ENCODE data around the gene RASSF4. TPM values are rescaled to one million over a fixed set of nuclear protein-coding genes. Genes with fewer than 3 reads are reported as not detected.

The RASSF4 gene
- total and polyA plus RNA-seq, 3 experiments from 2014 or later: 0.85 to 2.8 (median 2.8) TPM

DNA sequence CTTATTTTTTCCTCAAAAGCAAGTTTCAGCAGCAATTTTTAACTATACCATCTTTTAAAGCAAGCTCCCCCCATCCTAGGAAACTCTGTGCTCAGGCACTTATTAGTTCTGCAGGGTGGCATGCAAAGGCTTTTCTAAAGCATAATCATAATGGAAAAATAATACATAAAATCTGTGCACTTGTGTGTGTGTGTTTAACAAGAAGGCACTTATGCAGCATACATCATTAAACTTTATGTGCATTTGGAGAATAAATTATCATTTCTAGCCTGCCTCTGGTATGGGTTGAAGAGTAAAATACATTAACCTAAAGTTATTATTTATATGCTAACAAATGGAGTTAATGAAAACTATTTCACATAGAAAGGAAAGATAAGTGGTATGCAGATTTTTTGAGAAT, 5.6 kb upstream of the RASSF4 start:
- CTCF ChIA-PET: interaction anchor here (1.1 to 3.0 kb wide), 2 partner anchors 11 to 21 kb away, joined by 4 to 10 read pairs; no protein-coding TSS in a partner anchor
- H3K27ac ChIP-seq (ENCODE audit: low read depth, low read length): no peak overlapping the region
- no peaks in the 10 kb centered on the region for H3K27me3 Mint-ChIP-seq
- H3K4me3 ChIP-seq (ENCODE audit: low read length): no peak overlapping the region
- H3K27ac Mint-ChIP-seq: peak overlapping the region in 2 of 8 donors; percentile 32 to 47
- DNase-seq: no peak
- peaks cover 25 to 37% (median 31%) of the 10 kb centered on the region in 3 donors for H3K4me1 Mint-ChIP-seq
- no peaks in the 10 kb centered on the region for H3K9me3 ChIP-seq (ENCODE audit: low read length)
- no peaks in the 10 kb centered on the region for H3K36me3 ChIP-seq (ENCODE audit: insufficient read depth, low read length)
- H3K4me1 ChIP-seq (ENCODE audit: insufficient read depth, low read length): peaks cover 12% of the 10 kb centered on the region
- H3K4me3 Mint-ChIP-seq: no peak overlapping the region
- peaks cover 0 to 23% (median 16%) of the 10 kb centered on the region in 3 donors for H3K36me3 Mint-ChIP-seq
- no peaks in the 10 kb centered on the region for H3K27me3 ChIP-seq (ENCODE audit: insufficient read depth, low read length, poor library complexity, severe bottlenecking)
- H3K9me3 Mint-ChIP-seq: no peaks in the 10 kb centered on the region
- POLR2A ChIA-PET: no interaction called here

GRCh38 chr10:44954962-44955361, 4.6 kb upstream of the RASSF4 start:
- ChIA-PET CTCF (no interaction called here), POLR2A (no interaction called here)
- Mint-ChIP-seq H3K4me1 (peaks cover 26 to 39% (median 35%) of the 10 kb centered on the region in 3 donors), H3K36me3 (peaks cover 0 to 25% (median 16%) of the 10 kb centered on the region in 3 donors), H3K27me3 (no peaks in the 10 kb centered on the region), H3K27ac (peak overlapping the region in 5 of 8 donors; percentile 15 to 64 (median 55)), H3K9me3 (no peaks in the 10 kb centered on the region), H3K4me3 (peak overlapping the region in 1 of 7 donors; percentile 52)
- Histone ChIP-seq H3K27me3 (ENCODE audit: insufficient read depth, low read length, poor library complexity, severe bottlenecking) (no peaks in the 10 kb centered on the region), H3K4me1 (ENCODE audit: insufficient read depth, low read length) (peaks cover 15% of the 10 kb centered on the region), H3K4me3 (ENCODE audit: low read length) (no peak overlapping the region), H3K36me3 (ENCODE audit: insufficient read depth, low read length) (no peaks in the 10 kb centered on the region), H3K9me3 (ENCODE audit: low read length) (no peaks in the 10 kb centered on the region), H3K27ac (ENCODE audit: low read depth, low read length) (no peak overlapping the region)
- DNase-seq: no peak

GRCh38 chr10:44955413-44956070, 4.1 kb upstream of the RASSF4 start:
- Mint-ChIP-seq H3K4me1 (peaks cover 30 to 45% (median 41%) of the 10 kb centered on the region in 3 donors), H3K36me3 (peaks cover 0 to 25% (median 16%) of the 10 kb centered on the region in 3 donors), H3K27ac (peak overlapping the region in 1 of 8 donors; percentile 61), H3K4me3 (peak overlapping the region in 1 of 7 donors; percentile 19), H3K9me3 (no peaks in the 10 kb centered on the region), H3K27me3 (no peaks in the 10 kb centered on the region)
- Histone ChIP-seq H3K27me3 (ENCODE audit: insufficient read depth, low read length, poor library complexity, severe bottlenecking) (no peaks in the 10 kb centered on the region), H3K4me1 (ENCODE audit: insufficient read depth, low read length) (peaks cover 20% of the 10 kb centered on the region), H3K27ac (ENCODE audit: low read depth, low read length) (no peak overlapping the region), H3K9me3 (ENCODE audit: low read length) (no peaks in the 10 kb centered on the region), H3K36me3 (ENCODE audit: insufficient read depth, low read length) (no peaks in the 10 kb centered on the region), H3K4me3 (ENCODE audit: low read length) (no peak overlapping the region)
- ChIA-PET CTCF (no interaction called here), POLR2A (no interaction called here)
- DNase-seq: no peak

- Histone ChIP-seq H3K4me3 (ENCODE audit: low read length) (no peak overlapping the region), H3K27me3 (ENCODE audit: insufficient read depth, low read length, poor library complexity, severe bottlenecking) (no peaks in the 10 kb centered on the region), H3K4me1 (ENCODE audit: insufficient read depth, low read length) (peaks cover 23% of the 10 kb centered on the region), H3K36me3 (ENCODE audit: insufficient read depth, low read length) (no peaks in the 10 kb centered on the region), H3K9me3 (ENCODE audit: low read length) (no peaks in the 10 kb centered on the region), H3K27ac (ENCODE audit: low read depth, low read length) (no peak overlapping the region)
- H3K9me3 Mint-ChIP-seq: no peaks in the 10 kb centered on the region
- H3K27ac Mint-ChIP-seq: no peak overlapping the region
- CTCF ChIA-PET: no interaction called here
- H3K36me3 Mint-ChIP-seq: peaks cover 0 to 24% (median 12%) of the 10 kb centered on the region in 3 donors
- DNase-seq: no peak
- peaks cover 34 to 48% (median 48%) of the 10 kb centered on the region in 3 donors for H3K4me1 Mint-ChIP-seq
- H3K27me3 Mint-ChIP-seq: no peaks in the 10 kb centered on the region
- POLR2A ChIA-PET: no interaction called here
- peak overlapping the region in 1 of 7 donors; percentile 19 for H3K4me3 Mint-ChIP-seq
Measured at GRCh38 chr10:44956226-44956625, 3.4 kb upstream of the RASSF4 start.

- H3K27ac ChIP-seq (ENCODE audit: low read depth, low read length): no peak overlapping the region
- Mint-ChIP-seq H3K4me3 (peak overlapping the region in 2 of 7 donors; percentile 19 to 95), H3K27ac (peak overlapping the region in 2 of 8 donors; percentile 24 to 41), H3K4me1 (peaks cover 34 to 48% (median 48%) of the 10 kb centered on the region in 3 donors), H3K36me3 (peaks cover 0 to 24% (median 11%) of the 10 kb centered on the region in 3 donors), H3K9me3 (no peaks in the 10 kb centered on the region), H3K27me3 (no peaks in the 10 kb centered on the region)
- CTCF ChIA-PET: interaction anchor here (1.0 kb wide), 1 partner anchor 24 kb away, joined by 3 read pairs; no protein-coding TSS in a partner anchor
- POLR2A ChIA-PET: no interaction called here
- no peaks in the 10 kb centered on the region for H3K27me3 ChIP-seq (ENCODE audit: insufficient read depth, low read length, poor library complexity, severe bottlenecking)
- H3K4me3 ChIP-seq (ENCODE audit: low read length): no peak overlapping the region
- no peaks in the 10 kb centered on the region for H3K36me3 ChIP-seq (ENCODE audit: insufficient read depth, low read length)
- H3K4me1 ChIP-seq (ENCODE audit: insufficient read depth, low read length): peaks cover 23% of the 10 kb centered on the region
- no peaks in the 10 kb centered on the region for H3K9me3 ChIP-seq (ENCODE audit: low read length)
- no peak for DNase-seq
Measured at GRCh38 chr10:44956717-44957706, 2.6 kb upstream of the RASSF4 start.

- no peak for DNase-seq
Measured at GRCh38 chr10:44958196-44958897, 1.3 kb upstream of the RASSF4 start.

GRCh38 chr10:44958898-44959246, 730 bp upstream of the RASSF4 start:
- no peaks in the 10 kb centered on the region for H3K27me3 ChIP-seq (ENCODE audit: insufficient read depth, low read length, poor library complexity, severe bottlenecking)
- CTCF ChIA-PET: interaction anchor here (1.2 to 6.8 kb wide), 2 partner anchors 11 to 26 kb away, joined by 3 to 30 read pairs; no protein-coding TSS in a partner anchor
- DNase-seq: no peak
- H3K4me3 Mint-ChIP-seq: peak overlapping the region; percentile 82 to 95 (median 89)
- no peaks in the 10 kb centered on the region for H3K9me3 Mint-ChIP-seq
- peak overlapping the region; percentile 48 for H3K27ac ChIP-seq (ENCODE audit: low read depth, low read length)
- H3K4me1 Mint-ChIP-seq: peaks cover 34 to 48% (median 47%) of the 10 kb centered on the region in 3 donors
- H3K36me3 Mint-ChIP-seq: peaks cover 0 to 20% (median 6%) of the 10 kb centered on the region in 3 donors
- no peaks in the 10 kb centered on the region for H3K36me3 ChIP-seq (ENCODE audit: insufficient read depth, low read length)
- H3K9me3 ChIP-seq (ENCODE audit: low read length): no peaks in the 10 kb centered on the region
- POLR2A ChIA-PET: no interaction called here
- H3K4me3 ChIP-seq (ENCODE audit: low read length): peak overlapping the region; percentile 82
- H3K4me1 ChIP-seq (ENCODE audit: insufficient read depth, low read length): peaks cover 23% of the 10 kb centered on the region
- H3K27ac Mint-ChIP-seq: peak overlapping the region; percentile 70 to 90 (median 76)
- H3K27me3 Mint-ChIP-seq: peaks cover 0 to 1% of the 10 kb centered on the region in 2 donors

More at GRCh38 chr10:44958196-44958897, 1.3 kb upstream of the RASSF4 start:
- Mint-ChIP-seq H3K4me1 (peaks cover 34 to 48% (median 48%) of the 10 kb centered on the region in 3 donors), H3K27me3 (peaks cover 0 to 1% of the 10 kb centered on the region in 2 donors), H3K4me3 (peak overlapping the region; percentile 82 to 95 (median 89)), H3K36me3 (peaks cover 0 to 22% (median 8%) of the 10 kb centered on the region in 3 donors), H3K27ac (peak overlapping the region; percentile 70 to 90 (median 76)), H3K9me3 (no peaks in the 10 kb centered on the region)
- Histone ChIP-seq H3K36me3 (ENCODE audit: insufficient read depth, low read length) (no peaks in the 10 kb centered on the region), H3K27ac (ENCODE audit: low read depth, low read length) (no peak overlapping the region), H3K4me1 (ENCODE audit: insufficient read depth, low read length) (peaks cover 23% of the 10 kb centered on the region), H3K4me3 (ENCODE audit: low read length) (peak overlapping the region; percentile 82), H3K27me3 (ENCODE audit: insufficient read depth, low read length, poor library complexity, severe bottlenecking) (no peaks in the 10 kb centered on the region), H3K9me3 (ENCODE audit: low read length) (no peaks in the 10 kb centered on the region)
- CTCF ChIA-PET: interaction anchor here (1.0 to 6.8 kb wide), 3 partner anchors 11 to 26 kb away, joined by 3 to 30 read pairs (median 3); no protein-coding TSS in a partner anchor
- POLR2A ChIA-PET: no interaction called here

All from CD8-positive, alpha-beta memory T cell (primary cell).